Stimulated activated CD4-positive, alpha-beta T cell treated with anti-CD3 and anti-CD28 coated beads, Interleukin-1b, Interleukin-23, amount 100 ng/mL, for 1 hour (primary cell): ENCODE results near the gene SYTL1.

Experiments used
- DNase-seq, 2 donors: peaks; one replicate each; pipeline ENCODE4 v3.0.0-alpha.2; 2020; ENCODE audit warnings: low read depth in 2 of 2

Gene SYTL1

GRCh38 chr1:27341525-27342252 is at the start of gene SYTL1:
Gene SYTL1, plus strand, starts transcription at chr1:27342022. Its CDS starts 3,313 bp downstream, at chr1:27345335.
- DNase-seq, result no peak

- no peak for DNase-seq
Observed at GRCh38 chr1:27292106-27292505, 49.7 kb upstream of the SYTL1 start.

- DNase-seq, result no peak
Observed at GRCh38 chr1:27293915-27294314, 47.9 kb upstream of the SYTL1 start.

- DNase-seq, result peak; percentile 17 to 61
Observed at GRCh38 chr1:27296773-27297291, 45.0 kb upstream of the SYTL1 start.

GRCh38 chr1:27297903-27298302 is 43.9 kb upstream of the SYTL1 start:
- DNase-seq, result no peak

- DNase-seq, result no peak
Observed at GRCh38 chr1:27298632-27299384, 43.0 kb upstream of the SYTL1 start.

GRCh38 chr1:27299385-27300271 is 42.2 kb upstream of the SYTL1 start:
- DNase-seq, result no peak

- DNase-seq, result peak; percentile 42 to 59
Observed at GRCh38 chr1:27300341-27301051, 41.3 kb upstream of the SYTL1 start.

- no peak for DNase-seq
Observed at GRCh38 chr1:27301052-27301422, 40.8 kb upstream of the SYTL1 start.

- no peak for DNase-seq
Observed at GRCh38 chr1:27301582-27302199, 40.1 kb upstream of the SYTL1 start.

- no peak for DNase-seq
Observed at GRCh38 chr1:27302612-27303011, 39.2 kb upstream of the SYTL1 start.

GRCh38 chr1:27303509-27303908 is 38.3 kb upstream of the SYTL1 start:
- DNase-seq, result no peak

- no peak for DNase-seq
Observed at GRCh38 chr1:27306071-27306470, 35.8 kb upstream of the SYTL1 start.

- DNase-seq, result no peak
Observed at GRCh38 chr1:27306892-27307761, 34.7 kb upstream of the SYTL1 start.

- DNase-seq, result no peak
Observed at GRCh38 chr1:27307874-27308598, 33.8 kb upstream of the SYTL1 start.

GRCh38 chr1:27314169-27314568 is 27.7 kb upstream of the SYTL1 start:
- no peak for DNase-seq

GRCh38 chr1:27314737-27315136 is 27.1 kb upstream of the SYTL1 start:
- no peak for DNase-seq

- DNase-seq, result no peak
Observed at GRCh38 chr1:27316860-27317259, 25.0 kb upstream of the SYTL1 start.

GRCh38 chr1:27318136-27318535 is 23.7 kb upstream of the SYTL1 start:
- no peak for DNase-seq
